Measurements from ENCODE around the gene PI4K2A. TPM values are rescaled to one million over a fixed set of nuclear protein-coding genes. Genes with fewer than 3 reads are reported as not detected.

The PI4K2A gene
- total and polyA plus RNA-seq, 2 of the 13 experiments (the other 11 are each of a cell fraction or from before 2014, with no cell fraction given) = 10.9 to 14.3 TPM

DNA sequence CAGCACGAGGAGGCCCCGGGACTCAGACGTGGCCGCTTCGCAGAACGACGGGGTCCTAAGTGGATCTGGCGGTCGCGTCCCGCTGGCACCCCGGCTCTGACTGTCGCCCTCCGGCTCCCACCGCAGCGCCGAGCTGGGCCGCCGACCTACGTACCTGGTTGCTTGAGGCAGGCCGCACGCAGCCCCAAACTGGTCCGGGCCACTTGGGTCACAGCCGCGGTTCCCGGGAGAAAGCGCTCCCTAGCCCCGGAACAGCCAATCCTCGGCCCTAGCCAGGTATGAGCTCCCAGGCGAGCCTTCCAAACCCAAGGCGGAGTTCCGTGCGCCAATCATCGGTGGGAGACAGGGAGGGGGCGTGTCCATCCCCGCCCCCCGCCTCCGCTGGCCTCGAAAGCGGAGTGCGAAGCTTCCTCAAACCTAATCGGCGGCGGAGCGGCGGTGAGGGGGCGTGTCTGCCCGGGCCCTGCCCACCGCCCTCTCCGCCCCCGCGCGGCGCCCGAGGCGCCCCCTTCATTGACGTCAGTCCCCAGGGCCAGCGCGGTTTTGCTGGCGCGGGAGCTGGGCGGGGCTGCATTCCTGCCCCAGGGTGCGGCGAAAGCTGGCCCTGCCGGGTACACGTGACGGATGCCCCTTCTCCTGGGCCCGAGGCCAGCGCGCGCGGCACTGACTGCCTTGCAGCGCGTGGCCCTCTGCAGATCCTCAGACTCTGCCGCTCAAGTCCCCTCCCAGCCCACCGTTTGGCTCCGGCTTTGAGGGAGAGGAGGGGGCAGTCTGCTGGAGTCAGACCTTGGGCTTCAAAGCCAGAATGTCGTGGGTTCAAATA is 46.7 kb downstream of the PI4K2A start, which contains the start of gene AVPI1 (continued):
- TF ChIP-seq, protein P1, sequence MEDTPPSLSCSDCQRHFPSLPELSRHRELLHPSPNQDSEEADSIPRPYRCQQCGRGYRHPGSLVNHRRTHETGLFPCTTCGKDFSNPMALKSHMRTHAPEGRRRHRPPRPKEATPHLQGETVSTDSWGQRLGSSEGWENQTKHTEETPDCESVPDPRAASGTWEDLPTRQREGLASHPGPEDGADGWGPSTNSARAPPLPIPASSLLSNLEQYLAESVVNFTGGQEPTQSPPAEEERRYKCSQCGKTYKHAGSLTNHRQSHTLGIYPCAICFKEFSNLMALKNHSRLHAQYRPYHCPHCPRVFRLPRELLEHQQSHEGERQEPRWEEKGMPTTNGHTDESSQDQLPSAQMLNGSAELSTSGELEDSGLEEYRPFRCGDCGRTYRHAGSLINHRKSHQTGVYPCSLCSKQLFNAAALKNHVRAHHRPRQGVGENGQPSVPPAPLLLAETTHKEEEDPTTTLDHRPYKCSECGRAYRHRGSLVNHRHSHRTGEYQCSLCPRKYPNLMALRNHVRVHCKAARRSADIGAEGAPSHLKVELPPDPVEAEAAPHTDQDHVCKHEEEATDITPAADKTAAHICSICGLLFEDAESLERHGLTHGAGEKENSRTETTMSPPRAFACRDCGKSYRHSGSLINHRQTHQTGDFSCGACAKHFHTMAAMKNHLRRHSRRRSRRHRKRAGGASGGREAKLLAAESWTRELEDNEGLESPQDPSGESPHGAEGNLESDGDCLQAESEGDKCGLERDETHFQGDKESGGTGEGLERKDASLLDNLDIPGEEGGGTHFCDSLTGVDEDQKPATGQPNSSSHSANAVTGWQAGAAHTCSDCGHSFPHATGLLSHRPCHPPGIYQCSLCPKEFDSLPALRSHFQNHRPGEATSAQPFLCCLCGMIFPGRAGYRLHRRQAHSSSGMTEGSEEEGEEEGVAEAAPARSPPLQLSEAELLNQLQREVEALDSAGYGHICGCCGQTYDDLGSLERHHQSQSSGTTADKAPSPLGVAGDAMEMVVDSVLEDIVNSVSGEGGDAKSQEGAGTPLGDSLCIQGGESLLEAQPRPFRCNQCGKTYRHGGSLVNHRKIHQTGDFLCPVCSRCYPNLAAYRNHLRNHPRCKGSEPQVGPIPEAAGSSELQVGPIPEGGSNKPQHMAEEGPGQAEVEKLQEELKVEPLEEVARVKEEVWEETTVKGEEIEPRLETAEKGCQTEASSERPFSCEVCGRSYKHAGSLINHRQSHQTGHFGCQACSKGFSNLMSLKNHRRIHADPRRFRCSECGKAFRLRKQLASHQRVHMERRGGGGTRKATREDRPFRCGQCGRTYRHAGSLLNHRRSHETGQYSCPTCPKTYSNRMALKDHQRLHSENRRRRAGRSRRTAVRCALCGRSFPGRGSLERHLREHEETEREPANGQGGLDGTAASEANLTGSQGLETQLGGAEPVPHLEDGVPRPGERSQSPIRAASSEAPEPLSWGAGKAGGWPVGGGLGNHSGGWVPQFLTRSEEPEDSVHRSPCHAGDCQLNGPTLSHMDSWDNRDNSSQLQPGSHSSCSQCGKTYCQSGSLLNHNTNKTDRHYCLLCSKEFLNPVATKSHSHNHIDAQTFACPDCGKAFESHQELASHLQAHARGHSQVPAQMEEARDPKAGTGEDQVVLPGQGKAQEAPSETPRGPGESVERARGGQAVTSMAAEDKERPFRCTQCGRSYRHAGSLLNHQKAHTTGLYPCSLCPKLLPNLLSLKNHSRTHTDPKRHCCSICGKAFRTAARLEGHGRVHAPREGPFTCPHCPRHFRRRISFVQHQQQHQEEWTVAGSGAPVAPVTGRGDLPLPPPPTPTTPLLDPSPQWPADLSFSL (CRISPR knock-in tag; IDR thresholded peaks at IDR 0.05) = no peak
- no peak for TF ChIP-seq MATR3 (CRISPR knock-in tag; IDR thresholded peaks at IDR 0.05)
- peak; percentile 84; the same call in 1 of the 2 replicates for TF ChIP-seq AKAP8 (CRISPR knock-in tag; IDR thresholded peaks at IDR 0.05)
- TF ChIP-seq, protein P2, sequence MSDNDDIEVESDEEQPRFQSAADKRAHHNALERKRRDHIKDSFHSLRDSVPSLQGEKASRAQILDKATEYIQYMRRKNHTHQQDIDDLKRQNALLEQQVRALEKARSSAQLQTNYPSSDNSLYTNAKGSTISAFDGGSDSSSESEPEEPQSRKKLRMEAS (IDR thresholded peaks at IDR 0.05) = peak; percentile 99
- TF ChIP-seq TBP (CRISPR knock-in tag; IDR thresholded peaks at IDR 0.05) = no peak; the same call in 1 of the 2 replicates
- TF ChIP-seq, protein P3, sequence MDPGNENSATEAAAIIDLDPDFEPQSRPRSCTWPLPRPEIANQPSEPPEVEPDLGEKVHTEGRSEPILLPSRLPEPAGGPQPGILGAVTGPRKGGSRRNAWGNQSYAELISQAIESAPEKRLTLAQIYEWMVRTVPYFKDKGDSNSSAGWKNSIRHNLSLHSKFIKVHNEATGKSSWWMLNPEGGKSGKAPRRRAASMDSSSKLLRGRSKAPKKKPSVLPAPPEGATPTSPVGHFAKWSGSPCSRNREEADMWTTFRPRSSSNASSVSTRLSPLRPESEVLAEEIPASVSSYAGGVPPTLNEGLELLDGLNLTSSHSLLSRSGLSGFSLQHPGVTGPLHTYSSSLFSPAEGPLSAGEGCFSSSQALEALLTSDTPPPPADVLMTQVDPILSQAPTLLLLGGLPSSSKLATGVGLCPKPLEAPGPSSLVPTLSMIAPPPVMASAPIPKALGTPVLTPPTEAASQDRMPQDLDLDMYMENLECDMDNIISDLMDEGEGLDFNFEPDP (CRISPR knock-in tag; conservative IDR thresholded peaks at IDR 0.05) = no peak
- TF ChIP-seq LCORL (IDR thresholded peaks at IDR 0.05) = no peak
- TF ChIP-seq LCORL (CRISPR knock-in tag; IDR thresholded peaks at IDR 0.05) = peak; percentile 89
- peak; percentile 91 for TF ChIP-seq ZNF780A (CRISPR knock-in tag; IDR thresholded peaks at IDR 0.05)
- TF ChIP-seq GLI4 (CRISPR knock-in tag; IDR thresholded peaks at IDR 0.05; ENCODE audit: borderline replicate concordance) = 0 out of 2 replicates have a peak, but pooled peaks have one; percentile 49
- TF ChIP-seq, protein P4, sequence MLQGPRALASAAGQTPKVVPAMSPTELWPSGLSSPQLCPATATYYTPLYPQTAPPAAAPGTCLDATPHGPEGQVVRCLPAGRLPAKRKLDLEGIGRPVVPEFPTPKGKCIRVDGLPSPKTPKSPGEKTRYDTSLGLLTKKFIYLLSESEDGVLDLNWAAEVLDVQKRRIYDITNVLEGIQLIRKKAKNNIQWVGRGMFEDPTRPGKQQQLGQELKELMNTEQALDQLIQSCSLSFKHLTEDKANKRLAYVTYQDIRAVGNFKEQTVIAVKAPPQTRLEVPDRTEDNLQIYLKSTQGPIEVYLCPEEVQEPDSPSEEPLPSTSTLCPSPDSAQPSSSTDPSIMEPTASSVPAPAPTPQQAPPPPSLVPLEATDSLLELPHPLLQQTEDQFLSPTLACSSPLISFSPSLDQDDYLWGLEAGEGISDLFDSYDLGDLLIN (CRISPR knock-in tag; IDR thresholded peaks at IDR 0.05; ENCODE audit: borderline replicate concordance) = peak; percentile 89; the same call in 1 of the 2 replicates
- TF ChIP-seq, protein P5, sequence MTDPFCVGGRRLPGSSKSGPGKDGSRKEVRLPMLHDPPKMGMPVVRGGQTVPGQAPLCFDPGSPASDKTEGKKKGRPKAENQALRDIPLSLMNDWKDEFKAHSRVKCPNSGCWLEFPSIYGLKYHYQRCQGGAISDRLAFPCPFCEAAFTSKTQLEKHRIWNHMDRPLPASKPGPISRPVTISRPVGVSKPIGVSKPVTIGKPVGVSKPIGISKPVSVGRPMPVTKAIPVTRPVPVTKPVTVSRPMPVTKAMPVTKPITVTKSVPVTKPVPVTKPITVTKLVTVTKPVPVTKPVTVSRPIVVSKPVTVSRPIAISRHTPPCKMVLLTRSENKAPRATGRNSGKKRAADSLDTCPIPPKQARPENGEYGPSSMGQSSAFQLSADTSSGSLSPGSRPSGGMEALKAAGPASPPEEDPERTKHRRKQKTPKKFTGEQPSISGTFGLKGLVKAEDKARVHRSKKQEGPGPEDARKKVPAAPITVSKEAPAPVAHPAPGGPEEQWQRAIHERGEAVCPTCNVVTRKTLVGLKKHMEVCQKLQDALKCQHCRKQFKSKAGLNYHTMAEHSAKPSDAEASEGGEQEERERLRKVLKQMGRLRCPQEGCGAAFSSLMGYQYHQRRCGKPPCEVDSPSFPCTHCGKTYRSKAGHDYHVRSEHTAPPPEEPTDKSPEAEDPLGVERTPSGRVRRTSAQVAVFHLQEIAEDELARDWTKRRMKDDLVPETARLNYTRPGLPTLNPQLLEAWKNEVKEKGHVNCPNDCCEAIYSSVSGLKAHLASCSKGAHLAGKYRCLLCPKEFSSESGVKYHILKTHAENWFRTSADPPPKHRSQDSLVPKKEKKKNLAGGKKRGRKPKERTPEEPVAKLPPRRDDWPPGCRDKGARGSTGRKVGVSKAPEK (CRISPR knock-in tag; IDR thresholded peaks at IDR 0.05; ENCODE audit: borderline replicate concordance) = no peak
- peak; percentile 65; the same call in 1 of the 2 replicates for TF ChIP-seq BRCA1 (CRISPR knock-in tag; IDR thresholded peaks at IDR 0.05)
- TF ChIP-seq SCMH1 (CRISPR knock-in tag; IDR thresholded peaks at IDR 0.05; ENCODE audit: borderline replicate concordance) = no peak
- TF ChIP-seq STAT5B (CRISPR knock-in tag; IDR thresholded peaks at IDR 0.05) = 0 out of 2 replicates have a peak, but pooled peaks have one; percentile 34
- TF ChIP-seq FIP1L1 (IDR thresholded peaks at IDR 0.05; ENCODE audit: borderline replicate concordance, insufficient read depth, low read depth, low read length) = no peak
